Subcutaneous abdominal adipose tissue (tissue), 5 donors: Measurements from ENCODE around the gene PSMB5.

Experiments used
- H3K27ac ChIP-seq: one replicate; pipeline ENCODE4 v1.7.0; 2013; ENCODE audit warnings: low read depth, mild to moderate bottlenecking, inconsistent platforms, low read length, moderate library complexity
- H3K27me3 ChIP-seq, 5 donors: one replicate each; pipeline ENCODE4 v1.7.0; 2013; ENCODE audit warnings: low read length in 5 of 5, inconsistent platforms in 1 of 5; ENCODE audit not compliant: control insufficient read depth in 5 of 5, insufficient read depth in 4 of 5
- H3K36me3 ChIP-seq, 5 donors: one replicate each; pipeline ENCODE4 v1.7.0; 2013; ENCODE audit warnings: low read length in 5 of 5; ENCODE audit not compliant: control insufficient read depth in 5 of 5, insufficient read depth in 5 of 5
- H3K4me1 ChIP-seq, 5 donors: one replicate each; pipeline ENCODE4 v1.7.0; 2013; ENCODE audit warnings: low read length in 5 of 5, mild to moderate bottlenecking in 3 of 5, moderate library complexity in 1 of 5; ENCODE audit not compliant: control insufficient read depth in 5 of 5, insufficient read depth in 5 of 5
- H3K4me3 ChIP-seq, 5 donors: one replicate each; pipeline ENCODE4 v1.7.0; 2013; ENCODE audit warnings: low read length in 5 of 5, low read depth in 1 of 5
- H3K9ac ChIP-seq, 5 donors: one replicate each; pipeline ENCODE4 v1.7.0; 2013; ENCODE audit warnings: low read length in 5 of 5, mild to moderate bottlenecking in 4 of 5, moderate library complexity in 3 of 5
- H3K9me3 ChIP-seq, 5 donors: one replicate each; pipeline ENCODE4 v1.7.0; 2013; ENCODE audit warnings: low read length in 5 of 5; ENCODE audit not compliant: control insufficient read depth in 5 of 5
- donor health status: healthy.
- donor health status: healthy.
- donor health status: healthy.
- donor health status: healthy.
- donor health status: healthy.

PSMB5 gene

GRCh38 chr14:22981876-22982476 lies 52.7 kb downstream of the PSMB5 start:
- Histone ChIP-seq H3K4me3 (peak overlapping the region in 4 of 5 donors; percentile 82 to 93 (median 90)), H3K27me3 (no peaks in the 10 kb centered on the region), H3K4me1 (peaks cover 2 to 59% (median 47%) of the 10 kb centered on the region in 5 donors), H3K9ac (peak overlapping the region in 4 of 5 donors; percentile 6 to 76 (median 60)), H3K36me3 (no peaks in the 10 kb centered on the region), H3K9me3 (no peaks in the 10 kb centered on the region), H3K27ac (peak overlapping the region; percentile 39)

GRCh38 chr14:22981090-22981875 lies 53.4 kb downstream of the PSMB5 start:
- peak overlapping the region; percentile 54 for H3K27ac ChIP-seq
- no peaks in the 10 kb centered on the region for H3K27me3 ChIP-seq
- no peaks in the 10 kb centered on the region for H3K36me3 ChIP-seq
- peak overlapping the region; percentile 73 to 93 (median 90) for H3K4me3 ChIP-seq
- H3K9ac ChIP-seq = peak overlapping the region in 2 of 5 donors; percentile 53 to 76
- no peaks in the 10 kb centered on the region for H3K9me3 ChIP-seq
- H3K4me1 ChIP-seq = peaks cover 7 to 66% (median 54%) of the 10 kb centered on the region in 5 donors

- no peaks in the 10 kb centered on the region for H3K36me3 ChIP-seq
- no peaks in the 10 kb centered on the region for H3K27me3 ChIP-seq
- peaks cover 7 to 66% (median 54%) of the 10 kb centered on the region in 5 donors for H3K4me1 ChIP-seq
- no peaks in the 10 kb centered on the region for H3K9me3 ChIP-seq
- H3K4me3 ChIP-seq = peak overlapping the region in 4 of 5 donors; percentile 73 to 93 (median 90)
- peak overlapping the region; percentile 79 for H3K27ac ChIP-seq
- H3K9ac ChIP-seq = peak overlapping the region in 2 of 5 donors; percentile 40 to 76
Measured at GRCh38 chr14:22980672-22981089, 54.0 kb downstream of the PSMB5 start.

- Histone ChIP-seq H3K36me3 (no peaks in the 10 kb centered on the region), H3K4me3 (peak overlapping the region in 3 of 5 donors; percentile 40 to 90 (median 45)), H3K9ac (peak overlapping the region in 2 of 5 donors; percentile 20 to 63), H3K9me3 (no peaks in the 10 kb centered on the region), H3K27me3 (no peaks in the 10 kb centered on the region), H3K4me1 (peaks cover 7 to 66% (median 54%) of the 10 kb centered on the region in 5 donors), H3K27ac (peak overlapping the region; percentile 79)
Measured at GRCh38 chr14:22979748-22980392, 54.8 kb downstream of the PSMB5 start.

GRCh38 chr14:22978981-22979671 lies 55.6 kb downstream of the PSMB5 start:
- Histone ChIP-seq H3K9ac (no peak overlapping the region), H3K27ac (peak overlapping the region; percentile 79), H3K4me1 (peaks cover 7 to 66% (median 57%) of the 10 kb centered on the region in 5 donors), H3K4me3 (no peak overlapping the region), H3K27me3 (no peaks in the 10 kb centered on the region), H3K36me3 (no peaks in the 10 kb centered on the region), H3K9me3 (no peaks in the 10 kb centered on the region)

GRCh38 chr14:22978487-22978837 lies 56.2 kb downstream of the PSMB5 start:
- peaks cover 7 to 65% (median 59%) of the 10 kb centered on the region in 5 donors for H3K4me1 ChIP-seq
- no peaks in the 10 kb centered on the region for H3K9me3 ChIP-seq
- no peaks in the 10 kb centered on the region for H3K27me3 ChIP-seq
- peak overlapping the region in 2 of 5 donors; percentile 35 to 37 for H3K9ac ChIP-seq
- peak overlapping the region; percentile 79 for H3K27ac ChIP-seq
- no peaks in the 10 kb centered on the region for H3K36me3 ChIP-seq
- no peak overlapping the region for H3K4me3 ChIP-seq

- no peaks in the 10 kb centered on the region for H3K27me3 ChIP-seq
- peak overlapping the region; percentile 79 for H3K27ac ChIP-seq
- peak overlapping the region in 1 of 5 donors; percentile 2 for H3K4me3 ChIP-seq
- peaks cover 7 to 59% (median 55%) of the 10 kb centered on the region in 5 donors for H3K4me1 ChIP-seq
- H3K9me3 ChIP-seq = no peaks in the 10 kb centered on the region
- peaks cover 0 to 2% (median 0%) of the 10 kb centered on the region in 5 donors for H3K36me3 ChIP-seq
- peak overlapping the region in 2 of 5 donors; percentile 37 to 59 for H3K9ac ChIP-seq
Measured at GRCh38 chr14:22977684-22978486, 56.8 kb downstream of the PSMB5 start.

- no peaks in the 10 kb centered on the region for H3K27me3 ChIP-seq
- H3K4me1 ChIP-seq = peaks cover 7 to 56% (median 51%) of the 10 kb centered on the region in 5 donors
- no peak overlapping the region for H3K4me3 ChIP-seq
- no peaks in the 10 kb centered on the region for H3K9me3 ChIP-seq
- peak overlapping the region; percentile 47 for H3K27ac ChIP-seq
- H3K36me3 ChIP-seq = peaks cover 0 to 2% (median 0%) of the 10 kb centered on the region in 5 donors
- peak overlapping the region in 4 of 5 donors; percentile 3 to 64 (median 32) for H3K9ac ChIP-seq
Measured at GRCh38 chr14:22977434-22977683, 57.3 kb downstream of the PSMB5 start.
